K562 (cell line): ENCODE data around the gene RTL10. TPM values are rescaled to one million over a fixed set of nuclear protein-coding genes. Genes with fewer than 3 reads are reported as not detected.

Experiments
- GABPB2 ChIP-seq: fragments of 250-450 bp; sonication (Bioruptor Pico); conservative IDR thresholded peaks from 2 replicates; pipeline ENCODE4 v1.5.1; 2021; ENCODE audit warnings: mild to moderate bottlenecking
- HEY1 ChIP-seq: fragments of 250-450 bp; sonication (Bioruptor Pico); IDR thresholded peaks from 2 replicates; pipeline ENCODE4 v1.5.0; 2020; ENCODE audit warnings: mild to moderate bottlenecking, moderate library complexity, borderline replicate concordance
- PATZ1 ChIP-seq: fragments of 250-450 bp; sonication (Bioruptor Pico); IDR thresholded peaks from 2 replicates; pipeline ENCODE4 v1.5.0; 2020; ENCODE audit warnings: mild to moderate bottlenecking, borderline replicate concordance
- PHF8 ChIP-seq: fragments of 200-600 bp; sonication (generic); IDR thresholded peaks from 2 replicates; pipeline ENCODE4 v1.6.1; 2012; ENCODE audit warnings: mixed run types, mild to moderate bottlenecking, inconsistent platforms, low read length, moderate library complexity, borderline replicate concordance
- PTRF ChIP-seq: fragments of 450-650 bp; IDR thresholded peaks from 2 replicates; pipeline ENCODE4 v1.6.1; 2016; ENCODE audit warnings: mild to moderate bottlenecking, missing genetic modification characterization, missing compliant biosample characterization
- SIX5 ChIP-seq, 2 experiments: IDR thresholded peaks; 2 replicates each; pipeline ENCODE4 v1.6.1; 2011; ENCODE audit warnings: low read length in 2 of 2, borderline replicate concordance in 1 of 2, low read depth in 1 of 2, mild to moderate bottlenecking in 1 of 2, moderate library complexity in 1 of 2; ENCODE audit not compliant: insufficient read depth in 1 of 2
- SRSF7 ChIP-seq: fragments of 200-400 bp; formaldehyde crosslinking; optimal IDR thresholded peaks from 2 replicates; pipeline ENCODE3; 2017; ENCODE audit warnings: mild to moderate bottlenecking, low read depth, low read length
- ZBTB26 ChIP-seq: fragments of 450-650 bp; formaldehyde crosslinking; IDR thresholded peaks from 2 replicates; pipeline ENCODE4 v1.4.0; 2022; ENCODE audit warnings: missing genetic modification characterization
- ZBTB34 ChIP-seq: fragments of 250-450 bp; sonication (Bioruptor Pico); IDR thresholded peaks from 2 replicates; pipeline ENCODE4 v1.8.0; 2021; ENCODE audit warnings: mild to moderate bottlenecking, moderate library complexity
- ZBTB40 ChIP-seq, 2 experiments: fragments of 450-650 bp in 1 of 2; sonication (generic) in 1 of 2; formaldehyde crosslinking in 1 of 2; IDR thresholded peaks; 2 replicates each; pipeline versions ENCODE4 v1.7.1 to v1.9.0; 2016 to 2022; ENCODE audit warnings: inconsistent platforms in 1 of 2, mild to moderate bottlenecking in 1 of 2, missing genetic modification reagents in 1 of 2
- ZNF280B ChIP-seq: fragments of 250-450 bp; sonication (Bioruptor Pico); IDR thresholded peaks from 2 replicates; pipeline ENCODE4 v1.5.1; 2021; ENCODE audit warnings: mild to moderate bottlenecking
- polyA plus RNA-seq, 8 experiments: library from polyadenylated mRNA; depleted of rRNA in 4 of 8; stranded (reverse) in 5 of 8; unstranded in 3 of 8; fragments of >200 nt; fragmentation: Nextera tagmentation in 2 of 8; fragmentation: Illumina TruSeq in 1 of 8; extraction: Ambion mirVana in 2 of 8; extraction: Trizol in 1 of 8; gene quantifications; 2 replicates each; pipeline versions ENCODE4 v1.2.1 to v1.2.3, GENCODE V29; 2011 to 2014; ENCODE audit warnings: inconsistent platforms in 1 of 8, missing spikeins in 1 of 8
- total RNA-seq, 7 experiments: library from RNA; depleted of rRNA in 6 of 7; stranded (reverse); fragments of >200 nt in 6 of 7; fragmentation: Illumina TruSeq in 2 of 7; extraction: Trizol in 2 of 7; gene quantifications; 2 replicates each; pipeline versions ENCODE4 v1.2.1 to v1.2.3, GENCODE V29; 2011 to 2021; ENCODE audit warnings: low replicate concordance in 1 of 7

RTL10 gene
- total and polyA plus RNA-seq, 9 of the 15 experiments (the other 6 are each of a cell fraction or from before 2014, with no cell fraction given) = 19.8 to 75.5 (median 32.5) TPM

GRCh38 chr22:19875061-19875530, 20.4 kb upstream of the RTL10 start (continued):
- no peak for TF ChIP-seq SIX5 (IDR thresholded peaks at IDR 0.05; ENCODE audit: borderline replicate concordance in 1 of 2, insufficient read depth in 1 of 2, low read depth in 1 of 2, low read length in 2 of 2)
- no peak for TF ChIP-seq ZBTB26
- TF ChIP-seq PHF8 = 0 out of 2 replicates have a peak, but pooled peaks have one; percentile 7
- no peak for TF ChIP-seq PATZ1
- no peak for TF ChIP-seq HEY1 (CRISPR knock-in tag)
- TF ChIP-seq ZBTB40 (IDR thresholded peaks at IDR 0.05) = no peak
- 0 out of 2 replicates have a peak, but pooled peaks have one; percentile 6 for TF ChIP-seq ZBTB40 (CRISPR knock-in tag; IDR thresholded peaks at IDR 0.05)
- no peak for TF ChIP-seq GABPB2 (CRISPR knock-in tag)
- TF ChIP-seq SRSF7 = no peak
- TF ChIP-seq PTRF = no peak
- no peak for TF ChIP-seq ZBTB34
- no peak for TF ChIP-seq ZNF280B (CRISPR knock-in tag)
